Hepatocyte (in vitro differentiated cells): ENCODE results near the gene IGSF23.

ENCODE experiments used
- CTCF ChIP-seq: fragments of 200-600 bp; sonication (generic); IDR thresholded peaks from 2 replicates; pipeline ENCODE4 v1.5.1; 2016; ENCODE audit warnings: antibody characterized with exemption, mild to moderate bottlenecking; ENCODE audit not compliant: poor library complexity
- EZH2 ChIP-seq: fragments of 200-600 bp; sonication (generic); IDR thresholded peaks from 2 replicates; pipeline ENCODE4 v1.6.1; 2016; ENCODE audit warnings: antibody characterized with exemption, mild to moderate bottlenecking, borderline replicate concordance
- EZH2phosphoT487 ChIP-seq: fragments of 200-600 bp; sonication (generic); IDR thresholded peaks from one replicate; pipeline ENCODE4 v1.6.1; 2018; ENCODE audit warnings: antibody characterized with exemption, mild to moderate bottlenecking, low read depth, moderate library complexity; ENCODE audit not compliant: unreplicated experiment, severe bottlenecking

GRCh38 chr19:44642377-44642776, 29.0 kb downstream of the IGSF23 start:
- no peak for TF ChIP-seq CTCF
- no peak for TF ChIP-seq EZH2
- no peak for TF ChIP-seq EZH2phosphoT487
